ENCODE data around the gene SMYD3.
"Not testable (repeated sequence)": the region's sequence is repeated elsewhere in the genome, so short reads cannot be mapped to it uniquely, and the experiment has no call there.

The SMYD3 gene

GRCh38 chr1:246051909-246052518 is 455.1 kb downstream of the SMYD3 start:
- no peak for DNase-seq

- no peak for DNase-seq
Observed at GRCh38 chr1:246048693-246049092, 458.4 kb downstream of the SMYD3 start.

GRCh38 chr1:246043556-246043955 is 463.5 kb downstream of the SMYD3 start:
- DNase-seq, result no peak

- DNase-seq, result no peak
Observed at GRCh38 chr1:246041360-246041759, 465.7 kb downstream of the SMYD3 start.

GRCh38 chr1:246040200-246040890 is 466.7 kb downstream of the SMYD3 start:
- DNase-seq, result no peak

GRCh38 chr1:246039584-246039983 is 467.5 kb downstream of the SMYD3 start:
- no peak for DNase-seq

GRCh38 chr1:246037832-246038231 is 469.2 kb downstream of the SMYD3 start:
- no peak for DNase-seq

- no peak for DNase-seq
Observed at GRCh38 chr1:246036175-246036574, 470.9 kb downstream of the SMYD3 start.

GRCh38 chr1:246035060-246035541 is 472.0 kb downstream of the SMYD3 start:
- DNase-seq, result peak; percentile 22

- DNase-seq, result no peak
Observed at GRCh38 chr1:246034630-246035029, 472.4 kb downstream of the SMYD3 start.

- DNase-seq, result no peak
Observed at GRCh38 chr1:246032984-246033383, 474.1 kb downstream of the SMYD3 start.

GRCh38 chr1:246032031-246032551 is 475.0 kb downstream of the SMYD3 start:
- no peak for DNase-seq

- no peak for DNase-seq
Observed at GRCh38 chr1:246029616-246030015, 477.5 kb downstream of the SMYD3 start.

GRCh38 chr1:246024118-246024517 is 483.0 kb downstream of the SMYD3 start:
- not testable (repeated sequence) for DNase-seq

GRCh38 chr1:246020211-246020954 is 486.7 kb downstream of the SMYD3 start:
- no peak for DNase-seq

GRCh38 chr1:246018146-246018545 is 488.9 kb downstream of the SMYD3 start:
- DNase-seq, result no peak

- DNase-seq, result no peak
Observed at GRCh38 chr1:246012341-246012740, 494.7 kb downstream of the SMYD3 start.

- no peak for DNase-seq
Observed at GRCh38 chr1:246010386-246010785, 496.7 kb downstream of the SMYD3 start.

GRCh38 chr1:246008363-246008831 is 498.7 kb downstream of the SMYD3 start:
- DNase-seq, result no peak

GRCh38 chr1:246005067-246005466 is 502.0 kb downstream of the SMYD3 start:
- no peak for DNase-seq

GRCh38 chr1:246004301-246004700 is 502.8 kb downstream of the SMYD3 start:
- DNase-seq, result no peak

- DNase-seq, result no peak
Observed at GRCh38 chr1:246003442-246003730, 503.7 kb downstream of the SMYD3 start.

- DNase-seq, result peak; percentile 89
Observed at GRCh38 chr1:246002725-246003441, 504.2 kb downstream of the SMYD3 start.

Data from femur (tissue), 1 donor.